VCaP (cell line): ENCODE data around the gene TNNT1.

Experiments used
- H3K27ac ChIP-seq: fragments of 450-650 bp; 2 replicates; pipeline ENCODE4 v1.5.1; 2017
- TF ChIP-seq, protein P1 (sequence below): fragments of 450-650 bp; conservative IDR thresholded peaks from 2 replicates; pipeline ENCODE4 v1.5.1; 2017; ENCODE audit warnings: mild to moderate bottlenecking, moderate library complexity

TNNT1 gene, protein sequence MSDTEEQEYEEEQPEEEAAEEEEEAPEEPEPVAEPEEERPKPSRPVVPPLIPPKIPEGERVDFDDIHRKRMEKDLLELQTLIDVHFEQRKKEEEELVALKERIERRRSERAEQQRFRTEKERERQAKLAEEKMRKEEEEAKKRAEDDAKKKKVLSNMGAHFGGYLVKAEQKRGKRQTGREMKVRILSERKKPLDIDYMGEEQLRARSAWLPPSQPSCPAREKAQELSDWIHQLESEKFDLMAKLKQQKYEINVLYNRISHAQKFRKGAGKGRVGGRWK

DNA sequence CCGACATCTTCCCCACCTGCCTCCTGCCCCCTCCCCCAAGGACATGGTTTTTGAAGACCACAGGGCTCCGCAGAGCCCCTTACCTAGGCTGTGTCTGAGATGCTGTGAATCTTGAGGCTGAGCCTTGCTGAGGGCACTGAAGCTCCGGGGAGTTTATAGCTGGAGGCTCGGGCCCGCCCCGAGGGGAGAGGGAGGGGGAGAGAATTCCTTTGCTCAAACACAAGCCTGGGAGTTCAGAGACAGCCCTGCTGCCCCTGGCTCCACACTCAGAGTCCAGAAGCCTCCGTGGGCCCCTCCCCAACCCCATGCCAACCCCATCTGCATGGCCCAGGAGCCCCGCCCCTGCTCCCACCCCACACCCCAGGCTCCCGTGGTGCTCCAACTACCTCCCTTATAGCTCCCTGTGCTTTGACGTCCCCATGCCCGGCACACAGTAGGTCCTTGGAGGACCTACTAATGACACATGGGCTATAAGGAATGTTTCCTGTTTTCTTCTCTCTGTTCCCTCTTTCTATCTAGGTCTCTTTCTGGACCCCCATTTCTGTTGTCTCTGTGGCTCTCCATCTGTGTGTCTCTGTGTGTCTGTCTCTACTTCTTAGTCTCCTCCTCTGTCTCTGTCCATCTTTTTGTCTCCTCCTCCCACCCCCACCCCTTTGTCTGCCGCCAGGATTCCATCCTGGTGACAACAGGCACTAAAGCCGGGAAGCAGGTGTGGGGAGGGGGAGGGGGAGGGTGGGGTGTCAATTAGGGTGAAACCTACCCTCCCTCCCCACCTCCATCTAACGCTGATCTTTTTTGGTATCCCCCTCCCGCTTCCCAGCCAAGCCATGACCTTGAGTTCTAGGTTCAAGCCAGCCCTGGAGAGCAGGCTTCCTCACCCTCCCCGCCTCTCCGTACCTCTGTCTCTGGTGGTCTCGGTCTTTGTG lies at the start of gene TNNT1:
TNNT1 (minus strand) TSS at position 129 of the 926 bp plus-strand sequence. CDS start 2,049 bp downstream, outside the sequence.
- H3K27ac ChIP-seq, result no peak within 1 kb of the TSS
- TF ChIP-seq, protein P1, sequence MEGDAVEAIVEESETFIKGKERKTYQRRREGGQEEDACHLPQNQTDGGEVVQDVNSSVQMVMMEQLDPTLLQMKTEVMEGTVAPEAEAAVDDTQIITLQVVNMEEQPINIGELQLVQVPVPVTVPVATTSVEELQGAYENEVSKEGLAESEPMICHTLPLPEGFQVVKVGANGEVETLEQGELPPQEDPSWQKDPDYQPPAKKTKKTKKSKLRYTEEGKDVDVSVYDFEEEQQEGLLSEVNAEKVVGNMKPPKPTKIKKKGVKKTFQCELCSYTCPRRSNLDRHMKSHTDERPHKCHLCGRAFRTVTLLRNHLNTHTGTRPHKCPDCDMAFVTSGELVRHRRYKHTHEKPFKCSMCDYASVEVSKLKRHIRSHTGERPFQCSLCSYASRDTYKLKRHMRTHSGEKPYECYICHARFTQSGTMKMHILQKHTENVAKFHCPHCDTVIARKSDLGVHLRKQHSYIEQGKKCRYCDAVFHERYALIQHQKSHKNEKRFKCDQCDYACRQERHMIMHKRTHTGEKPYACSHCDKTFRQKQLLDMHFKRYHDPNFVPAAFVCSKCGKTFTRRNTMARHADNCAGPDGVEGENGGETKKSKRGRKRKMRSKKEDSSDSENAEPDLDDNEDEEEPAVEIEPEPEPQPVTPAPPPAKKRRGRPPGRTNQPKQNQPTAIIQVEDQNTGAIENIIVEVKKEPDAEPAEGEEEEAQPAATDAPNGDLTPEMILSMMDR, result no peak

GRCh38 chr19:55198651-55199050 lies 49.6 kb upstream of the TNNT1 start:
- H3K27ac ChIP-seq, result no peak overlapping the region
- TF ChIP-seq, protein P1, result no peak

- no peak overlapping the region for H3K27ac ChIP-seq
- TF ChIP-seq, protein P1, result no peak
Observed at GRCh38 chr19:55197528-55197927, 48.5 kb upstream of the TNNT1 start.

- no peak overlapping the region for H3K27ac ChIP-seq
- TF ChIP-seq, protein P1, result no peak
Observed at GRCh38 chr19:55196803-55197202, 47.8 kb upstream of the TNNT1 start.

DNA sequence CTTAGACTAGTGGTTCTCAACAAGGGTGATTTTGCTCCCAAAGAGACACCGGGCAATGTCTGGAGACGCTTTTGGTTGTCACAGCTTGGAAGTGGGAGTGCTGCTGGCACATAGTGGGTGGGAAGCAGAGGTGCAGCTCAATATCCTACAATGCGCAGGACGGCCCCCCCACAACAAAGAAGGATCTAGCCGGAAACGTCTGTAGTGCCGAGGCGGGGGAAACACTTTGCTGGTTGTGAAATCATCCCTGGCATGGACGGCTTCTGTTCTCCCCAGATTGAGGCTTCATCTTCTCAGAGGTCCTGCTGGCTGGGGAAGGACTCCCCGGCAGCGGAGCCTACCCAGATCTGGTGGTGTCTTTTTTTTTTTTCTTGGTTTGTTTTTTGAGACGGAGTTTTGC lies 44.5 kb upstream of the TNNT1 start:
- TF ChIP-seq, protein P1, result no peak
- H3K27ac ChIP-seq, result no peak overlapping the region

- no peak overlapping the region for H3K27ac ChIP-seq
- TF ChIP-seq, protein P1, result no peak
Observed at GRCh38 chr19:55189403-55189835, 40.4 kb upstream of the TNNT1 start.

DNA sequence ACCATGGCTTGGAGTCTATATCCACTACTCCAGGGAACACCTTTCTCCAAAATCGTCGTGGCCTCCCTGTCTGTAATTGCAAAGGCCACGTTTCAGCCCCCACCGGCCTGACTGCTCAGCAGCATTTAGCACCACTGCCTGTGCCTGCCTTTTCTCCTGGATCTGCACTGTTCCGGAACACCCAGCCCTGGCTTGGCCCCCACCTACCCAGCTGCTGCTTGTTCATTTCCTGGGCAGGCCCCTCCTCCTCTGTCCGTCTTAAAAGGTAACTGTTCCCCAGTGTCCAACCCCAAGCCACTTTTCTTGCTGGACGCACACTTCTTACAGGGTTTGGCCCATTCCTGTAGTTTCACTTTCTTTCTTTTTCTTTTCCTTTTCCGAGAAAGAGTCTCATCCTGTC lies 39.6 kb upstream of the TNNT1 start:
- no peak overlapping the region for H3K27ac ChIP-seq
- TF ChIP-seq, protein P1, result no peak
